Calu3 (cell line): ENCODE measurements around the gene BAIAP3. TPM values are rescaled to one million over a fixed set of nuclear protein-coding genes. Genes with fewer than 3 reads are reported as not detected.

Experiments used
- Bru-seq: library from RNA; stranded (reverse); fragments of 400-500 nt; gene quantifications from one replicate; lab custom pipeline; 2021; lab: Mats Ljungman, UMichigan
- BruChase-seq, 2 experiments: library from RNA; stranded (reverse); fragments of 400-500 nt; gene quantifications; one replicate each; lab custom pipeline; 2021; lab: Mats Ljungman, UMichigan
- BruUV-seq: library from RNA; stranded (reverse); fragments of 400-500 nt; replicated peaks from 2 replicates; lab custom pipeline; 2021; lab: Mats Ljungman, UMichigan
- CTCF ChIA-PET: fragments of 300-600 bp; sonication (Branson Sonifier 250); formaldehyde crosslinking; loops from one replicate; lab custom pipeline; 2022; ENCODE audit warnings: antibody characterized with exemption; lab: Charles Lee
- DNase-seq: peaks from one replicate; pipeline ENCODE4 v3.0.0; 2022
- H3K27ac Mint-ChIP-seq: one replicate; pipeline ENCODE4 v1.8.0; 2022; ENCODE audit warnings: mixed read lengths; ENCODE audit not compliant: unreplicated experiment
- H3K27me3 Mint-ChIP-seq: one replicate; pipeline ENCODE4 v1.8.0; 2022; ENCODE audit warnings: mixed read lengths; ENCODE audit not compliant: unreplicated experiment
- H3K36me3 Mint-ChIP-seq: one replicate; pipeline ENCODE4 v1.8.0; 2022; ENCODE audit warnings: mild to moderate bottlenecking, moderate library complexity, mixed read lengths; ENCODE audit not compliant: insufficient read depth, unreplicated experiment
- H3K4me1 Mint-ChIP-seq: one replicate; pipeline ENCODE4 v1.8.0; 2022; ENCODE audit warnings: mild to moderate bottlenecking, low read depth, mixed read lengths; ENCODE audit not compliant: unreplicated experiment
- H3K4me3 Mint-ChIP-seq: one replicate; pipeline ENCODE4 v1.8.0; 2022; ENCODE audit warnings: mild to moderate bottlenecking, low read depth, moderate library complexity, mixed read lengths; ENCODE audit not compliant: unreplicated experiment
- H3K9me3 Mint-ChIP-seq: one replicate; pipeline ENCODE4 v1.8.0; 2022; ENCODE audit warnings: low read depth, mixed read lengths; ENCODE audit not compliant: unreplicated experiment
- CTCF ChIP-seq: fragments of 200-600 bp; IDR thresholded peaks from one replicate; pipeline ENCODE4 v1.8.0; 2022; ENCODE audit warnings: antibody characterized with exemption; ENCODE audit not compliant: unreplicated experiment
- intact Hi-C: fragments of 100-400 bp; cut with micrococcal nuclease; formaldehyde crosslinking; loops from one replicate; pipeline ENCODE4 v1.10.0; 2022; ENCODE audit not compliant: unreplicated experiment
- long read RNA-seq: library from polyadenylated mRNA; stranded (forward); transcript quantifications from one replicate; pipeline ENCODE4 v2.0.0, GENCODE V29; 2022
- total RNA-seq: library from RNA; stranded (reverse); gene quantifications from 2 replicates; pipeline ENCODE4 v1.2.3, GENCODE V29; 2022

BAIAP3 gene
- total RNA-seq, result 2.4 and 7.0 TPM in 2 replicates
- percentile 17 among the genes with signal in this experiment for Bru-seq, nascent RNA
- BruChase-seq, experiment 1, labeled RNA remaining after a 6-hour chase, result percentile 25 among the genes with signal in this experiment
- BruChase-seq, experiment 2, labeled RNA remaining after a 2-hour chase, result percentile 20 among the genes with signal in this experiment
- long read RNA-seq, partial matches to known transcripts, result 3 of 6 reads
- long read RNA-seq, other reads (novel, unspliced or antisense), result 3 of 6 reads

- BruUV-seq, result no TSS peak
- DNase-seq, result peak; percentile 62
- Mint-ChIP-seq H3K27me3 (peaks cover 32% of the 10 kb centered on the region), H3K9me3 (no peaks in the 10 kb centered on the region), H3K27ac (no peak within 1 kb of the TSS), H3K4me1 (peaks cover 8% of the 10 kb centered on the region), H3K36me3 (peaks cover 19% of the 10 kb centered on the region), H3K4me3 (no peak within 1 kb of the TSS)
- no peak for TF ChIP-seq CTCF
- CTCF ChIA-PET, result interaction anchor here (2.0 kb wide), 1 partner anchor 9 kb away, joined by 14 read pairs; no protein-coding TSS in a partner anchor
- intact Hi-C loops, result no loop called here
Observed at GRCh38 chr16:1333149-1333812, at the start of gene BAIAP3. Gene BAIAP3, plus strand, starts transcription at chr16:1333645. Its CDS starts 4,905 bp downstream, at chr16:1338550.

GRCh38 chr16:1283996-1284616, 49.3 kb upstream of the BAIAP3 start:
- intact Hi-C loops, result no loop called here
- DNase-seq, result no peak
- Mint-ChIP-seq H3K36me3 (no peaks in the 10 kb centered on the region), H3K27ac (no peak overlapping the region), H3K27me3 (peaks cover 100% of the 10 kb centered on the region), H3K4me3 (no peak overlapping the region), H3K4me1 (no peaks in the 10 kb centered on the region), H3K9me3 (no peaks in the 10 kb centered on the region)
- CTCF ChIA-PET, result interaction anchor here (0.6 kb wide), 1 partner anchor 10 kb away, joined by 5 read pairs; no protein-coding TSS in a partner anchor
- no TSS peak for BruUV-seq
- no peak for TF ChIP-seq CTCF

- Mint-ChIP-seq H3K4me1 (no peaks in the 10 kb centered on the region), H3K4me3 (no peak overlapping the region), H3K9me3 (no peaks in the 10 kb centered on the region), H3K27me3 (peaks cover 96% of the 10 kb centered on the region), H3K36me3 (no peaks in the 10 kb centered on the region), H3K27ac (no peak overlapping the region)
- no TSS peak for BruUV-seq
- TF ChIP-seq CTCF, result no peak
- no peak for DNase-seq
- CTCF ChIA-PET, result no interaction called here
- intact Hi-C loops, result no loop called here
Observed at GRCh38 chr16:1285669-1286512, 47.6 kb upstream of the BAIAP3 start.

- intact Hi-C loops, result no loop called here
- H3K36me3 Mint-ChIP-seq, result no peaks in the 10 kb centered on the region
- peaks cover 94% of the 10 kb centered on the region for H3K27me3 Mint-ChIP-seq
- H3K27ac Mint-ChIP-seq, result no peak overlapping the region
- H3K9me3 Mint-ChIP-seq, result no peaks in the 10 kb centered on the region
- CTCF ChIA-PET, result no interaction called here
- H3K4me3 Mint-ChIP-seq, result no peak overlapping the region
- no peak for TF ChIP-seq CTCF
- no peak for DNase-seq
- BruUV-seq, result no TSS peak
- H3K4me1 Mint-ChIP-seq, result peaks cover 5% of the 10 kb centered on the region
Observed at GRCh38 chr16:1286513-1287094, 46.8 kb upstream of the BAIAP3 start.
